Gastrocnemius medialis (tissue), 4 donors: ENCODE measurements around the gene TEX12. TPM values are rescaled to one million over a fixed set of nuclear protein-coding genes. Genes with fewer than 3 reads are reported as not detected.

Source experiments
- ATAC-seq, 2 donors: fragments of 150-250 bp; one replicate each; pipeline ENCODE4 v1.9.1; 2016
- DNase-seq, 2 donors: peaks; one replicate each; pipeline ENCODE4 v3.0.0-alpha.2; 2019
- H3K27ac ChIP-seq, 4 donors: fragments of 200-600 bp; sonication (generic); 1 replicate in 1 of 4; 2 replicates in 3 of 4; pipeline ENCODE4 v1.5.1; 2016 to 2018; ENCODE audit warnings: mild to moderate bottlenecking in 2 of 4, moderate library complexity in 1 of 4
- H3K27me3 ChIP-seq, 3 donors: fragments of 200-600 bp; sonication (generic) in 2 of 3; 1 replicate in 1 of 3; 2 replicates in 2 of 3; pipeline versions ENCODE4 v1.5.1 to v1.6.0; 2016 to 2019; ENCODE audit warnings: mild to moderate bottlenecking in 1 of 3, moderate library complexity in 1 of 3
- H3K36me3 ChIP-seq, 2 donors: fragments of 200-600 bp; sonication (generic) in 1 of 2; one replicate each; pipeline ENCODE4 v1.5.1; 2017 to 2018
- H3K4me1 ChIP-seq, 2 donors: fragments of 200-600 bp; sonication (generic) in 1 of 2; one replicate each; pipeline ENCODE4 v1.5.1; 2016 to 2017; ENCODE audit warnings: mild to moderate bottlenecking in 2 of 2
- H3K4me3 ChIP-seq, 4 donors: fragments of 200-600 bp; sonication (generic) in 3 of 4; 1 replicate in 1 of 4; 2 replicates in 3 of 4; pipeline ENCODE4 v1.5.1; 2016 to 2019; ENCODE audit warnings: mild to moderate bottlenecking in 2 of 4
- H3K9me3 ChIP-seq, 3 donors: fragments of 200-600 bp; sonication (generic) in 2 of 3; 1 replicate in 1 of 3; 2 replicates in 2 of 3; pipeline ENCODE4 v1.5.1; 2016 to 2019
- CTCF ChIP-seq, 5 experiments: fragments of 450-650 bp in 3 of 5; fragments of 200-600 bp in 2 of 5; sonication (generic) in 2 of 5; IDR thresholded peaks in 4 of 5; conservative IDR thresholded peaks in 1 of 5; 1 replicate in 4 of 5; 2 replicates in 1 of 5; pipeline ENCODE4 v1.5.1; 2016 to 2019; ENCODE audit warnings: antibody characterized with exemption in 5 of 5, mild to moderate bottlenecking in 3 of 5, moderate library complexity in 3 of 5
- POLR2A ChIP-seq, 2 donors: fragments of 450-650 bp; IDR thresholded peaks; one replicate each; pipeline ENCODE4 v1.6.1; 2017; ENCODE audit warnings: antibody characterized with exemption in 2 of 2, mild to moderate bottlenecking in 2 of 2, moderate library complexity in 2 of 2
- in situ Hi-C, 4 donors: fragments of 200-750 bp; cut with MboI; loops; one replicate each; pipeline versions ENCODE4 v1.15.0 to v1.8.0; 2017; ENCODE audit warnings: low sequenced_read_pairs in 4 of 4
- intact Hi-C: fragments of 100-400 bp; cut with DNase I; formaldehyde crosslinking; loops from one replicate; pipeline ENCODE4 v1.15.1; 2023; ENCODE audit warnings: low total_unique reads
- total RNA-seq, 4 donors: library from RNA; depleted of rRNA; stranded (reverse); fragments of >200 nt; gene quantifications; one replicate each; pipeline versions ENCODE4 v1.1.0 to v1.2.3, GENCODE V29; 2016

Gene TEX12
- total RNA-seq, 4 donors from 2014 or later = 0.62 to 2.1 (median 0.68) TPM; not detected in 1

GRCh38 chr11:112134473-112134872 lies 32.7 kb upstream of the TEX12 start:
- TF ChIP-seq CTCF (IDR thresholded peaks at IDR 0.05 in 4 of 5, conservative IDR thresholded peaks at IDR 0.05 in 1 of 5) (no peak), POLR2A (IDR thresholded peaks at IDR 0.05) (no peak)
- DNase-seq = no peak
- Histone ChIP-seq H3K9me3 (no peaks in the 10 kb centered on the region), H3K4me1 (peaks cover 0 to 14% of the 10 kb centered on the region in 2 donors), H3K27me3 (no peaks in the 10 kb centered on the region), H3K36me3 (no peaks in the 10 kb centered on the region), H3K27ac (no peak overlapping the region), H3K4me3 (no peak overlapping the region)
- intact Hi-C loops (loop anchor here (5.0 kb wide), 1 partner anchor 328 kb away; no protein-coding TSS in a partner anchor), in situ Hi-C loops (no loop called here)
- ATAC-seq = no peak

- in situ Hi-C loops = no loop called here
- ATAC-seq (no peak), DNase-seq (no peak)
- no peaks in the 10 kb centered on the region for H3K27me3 ChIP-seq
- no peaks in the 10 kb centered on the region for H3K36me3 ChIP-seq
- TF ChIP-seq CTCF (IDR thresholded peaks at IDR 0.05 in 4 of 5, conservative IDR thresholded peaks at IDR 0.05 in 1 of 5) (no peak), POLR2A (IDR thresholded peaks at IDR 0.05) (no peak)
- H3K9me3 ChIP-seq = no peaks in the 10 kb centered on the region
- intact Hi-C loops = no loop called here
- no peak overlapping the region for H3K4me3 ChIP-seq
- no peaks in the 10 kb centered on the region for H3K4me1 ChIP-seq
- no peak overlapping the region for H3K27ac ChIP-seq
These were observed 23.6 kb upstream of the TEX12 start for GRCh38 chr11:112143597-112143996.

GRCh38 chr11:112150517-112150916 lies 16.7 kb upstream of the TEX12 start:
- in situ Hi-C loops (no loop called here), intact Hi-C loops (no loop called here)
- ATAC-seq (no peak), DNase-seq (no peak)
- H3K4me3 ChIP-seq = no peak overlapping the region
- H3K36me3 ChIP-seq = no peaks in the 10 kb centered on the region
- no peak overlapping the region for H3K27ac ChIP-seq
- no peaks in the 10 kb centered on the region for H3K9me3 ChIP-seq
- H3K4me1 ChIP-seq = no peaks in the 10 kb centered on the region
- H3K27me3 ChIP-seq = no peaks in the 10 kb centered on the region
- TF ChIP-seq POLR2A (IDR thresholded peaks at IDR 0.05) (no peak), CTCF (IDR thresholded peaks at IDR 0.05 in 4 of 5, conservative IDR thresholded peaks at IDR 0.05 in 1 of 5) (no peak)

- H3K4me3 ChIP-seq = no peak overlapping the region
- no peak for ATAC-seq
- intact Hi-C loops = loop anchor here (5.0 kb wide), 1 partner anchor 34 kb away; no protein-coding TSS in a partner anchor
- no peaks in the 10 kb centered on the region for H3K36me3 ChIP-seq
- no peaks in the 10 kb centered on the region for H3K9me3 ChIP-seq
- H3K4me1 ChIP-seq = peaks cover 12 to 31% of the 10 kb centered on the region in 2 donors
- TF ChIP-seq POLR2A (IDR thresholded peaks at IDR 0.05) = no peak
- no peak for TF ChIP-seq CTCF (IDR thresholded peaks at IDR 0.05 in 4 of 5, conservative IDR thresholded peaks at IDR 0.05 in 1 of 5)
- peak overlapping the region in 3 of 4 donors; percentile 24 to 66 (median 52) for H3K27ac ChIP-seq
- no peaks in the 10 kb centered on the region for H3K27me3 ChIP-seq
- in situ Hi-C loops = no loop called here
- no peak for DNase-seq
These were observed 10.8 kb upstream of the TEX12 start for GRCh38 chr11:112156153-112156955.
